Peyer's patch (tissue), 4 donors: ENCODE measurements around the gene MDC1.
"Not testable (repeated sequence)": the region's sequence is repeated elsewhere in the genome, so short reads cannot be mapped to it uniquely, and the experiment has no call there.

Experiments used
- POLR2A ChIP-seq, 2 donors: fragments of 450-650 bp; IDR thresholded peaks; one replicate each; pipeline ENCODE4 v1.5.1; 2017; ENCODE audit warnings: antibody characterized with exemption in 2 of 2, mild to moderate bottlenecking in 2 of 2, moderate library complexity in 2 of 2
- TF ChIP-seq, protein P1 (sequence below), 6 experiments: fragments of 450-650 bp in 4 of 6; fragments of 200-600 bp in 2 of 6; sonication (generic) in 1 of 6; IDR thresholded peaks; one replicate each; pipeline ENCODE4 v1.5.1; 2017 to 2019; ENCODE audit warnings: antibody characterized with exemption in 6 of 6, mild to moderate bottlenecking in 3 of 6, moderate library complexity in 1 of 6

DNA sequence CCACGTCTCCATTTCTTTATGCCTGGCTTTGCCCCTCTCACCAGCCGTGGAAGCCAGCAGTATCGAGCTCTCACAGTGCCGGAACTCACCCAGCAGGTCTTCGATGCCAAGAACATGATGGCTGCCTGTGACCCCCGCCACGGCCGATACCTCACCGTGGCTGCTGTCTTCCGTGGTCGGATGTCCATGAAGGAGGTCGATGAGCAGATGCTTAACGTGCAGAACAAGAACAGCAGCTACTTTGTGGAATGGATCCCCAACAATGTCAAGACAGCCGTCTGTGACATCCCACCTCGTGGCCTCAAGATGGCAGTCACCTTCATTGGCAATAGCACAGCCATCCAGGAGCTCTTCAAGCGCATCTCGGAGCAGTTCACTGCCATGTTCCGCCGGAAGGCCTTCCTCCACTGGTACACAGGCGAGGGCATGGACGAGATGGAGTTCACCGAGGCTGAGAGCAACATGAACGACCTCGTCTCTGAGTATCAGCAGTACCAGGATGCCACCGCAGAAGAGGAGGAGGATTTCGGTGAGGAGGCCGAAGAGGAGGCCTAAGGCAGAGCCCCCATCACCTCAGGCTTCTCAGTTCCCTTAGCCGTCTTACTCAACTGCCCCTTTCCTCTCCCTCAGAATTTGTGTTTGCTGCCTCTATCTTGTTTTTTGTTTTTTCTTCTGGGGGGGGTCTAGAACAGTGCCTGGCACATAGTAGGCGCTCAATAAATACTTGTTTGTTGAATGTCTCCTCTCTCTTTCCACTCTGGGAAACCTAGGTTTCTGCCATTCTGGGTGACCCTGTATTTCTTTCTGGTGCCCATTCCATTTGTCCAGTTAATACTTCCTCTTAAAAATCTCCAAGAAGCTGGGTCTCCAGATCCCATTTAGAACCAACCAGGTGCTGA, 7.0 kb upstream of the MDC1 start:
- not testable (repeated sequence) for TF ChIP-seq POLR2A (IDR thresholded peaks at IDR 0.05)
- TF ChIP-seq, protein P1, sequence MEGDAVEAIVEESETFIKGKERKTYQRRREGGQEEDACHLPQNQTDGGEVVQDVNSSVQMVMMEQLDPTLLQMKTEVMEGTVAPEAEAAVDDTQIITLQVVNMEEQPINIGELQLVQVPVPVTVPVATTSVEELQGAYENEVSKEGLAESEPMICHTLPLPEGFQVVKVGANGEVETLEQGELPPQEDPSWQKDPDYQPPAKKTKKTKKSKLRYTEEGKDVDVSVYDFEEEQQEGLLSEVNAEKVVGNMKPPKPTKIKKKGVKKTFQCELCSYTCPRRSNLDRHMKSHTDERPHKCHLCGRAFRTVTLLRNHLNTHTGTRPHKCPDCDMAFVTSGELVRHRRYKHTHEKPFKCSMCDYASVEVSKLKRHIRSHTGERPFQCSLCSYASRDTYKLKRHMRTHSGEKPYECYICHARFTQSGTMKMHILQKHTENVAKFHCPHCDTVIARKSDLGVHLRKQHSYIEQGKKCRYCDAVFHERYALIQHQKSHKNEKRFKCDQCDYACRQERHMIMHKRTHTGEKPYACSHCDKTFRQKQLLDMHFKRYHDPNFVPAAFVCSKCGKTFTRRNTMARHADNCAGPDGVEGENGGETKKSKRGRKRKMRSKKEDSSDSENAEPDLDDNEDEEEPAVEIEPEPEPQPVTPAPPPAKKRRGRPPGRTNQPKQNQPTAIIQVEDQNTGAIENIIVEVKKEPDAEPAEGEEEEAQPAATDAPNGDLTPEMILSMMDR (IDR thresholded peaks at IDR 0.05): not testable (repeated sequence)
